ENCODE data around the gene IL1RAPL1. TPM values are rescaled to one million over a fixed set of nuclear protein-coding genes. Genes with fewer than 3 reads are reported as not detected.

The IL1RAPL1 gene
- total RNA-seq, 4 donors from 2014 or later, result 0.78 TPM; not detected in 3

- no peak overlapping the region for H3K4me3 ChIP-seq (replicated peaks in 1 of 3)
- intact Hi-C loops (cut with DNase I), result no loop called here
- no peaks in the 10 kb centered on the region for H3K9me3 ChIP-seq
- no peaks in the 10 kb centered on the region for H3K4me1 ChIP-seq
- TF ChIP-seq, protein P1, sequence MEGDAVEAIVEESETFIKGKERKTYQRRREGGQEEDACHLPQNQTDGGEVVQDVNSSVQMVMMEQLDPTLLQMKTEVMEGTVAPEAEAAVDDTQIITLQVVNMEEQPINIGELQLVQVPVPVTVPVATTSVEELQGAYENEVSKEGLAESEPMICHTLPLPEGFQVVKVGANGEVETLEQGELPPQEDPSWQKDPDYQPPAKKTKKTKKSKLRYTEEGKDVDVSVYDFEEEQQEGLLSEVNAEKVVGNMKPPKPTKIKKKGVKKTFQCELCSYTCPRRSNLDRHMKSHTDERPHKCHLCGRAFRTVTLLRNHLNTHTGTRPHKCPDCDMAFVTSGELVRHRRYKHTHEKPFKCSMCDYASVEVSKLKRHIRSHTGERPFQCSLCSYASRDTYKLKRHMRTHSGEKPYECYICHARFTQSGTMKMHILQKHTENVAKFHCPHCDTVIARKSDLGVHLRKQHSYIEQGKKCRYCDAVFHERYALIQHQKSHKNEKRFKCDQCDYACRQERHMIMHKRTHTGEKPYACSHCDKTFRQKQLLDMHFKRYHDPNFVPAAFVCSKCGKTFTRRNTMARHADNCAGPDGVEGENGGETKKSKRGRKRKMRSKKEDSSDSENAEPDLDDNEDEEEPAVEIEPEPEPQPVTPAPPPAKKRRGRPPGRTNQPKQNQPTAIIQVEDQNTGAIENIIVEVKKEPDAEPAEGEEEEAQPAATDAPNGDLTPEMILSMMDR (IDR thresholded peaks at IDR 0.05), result no peak
- TF ChIP-seq POLR2A (IDR thresholded peaks at IDR 0.05), result no peak
- no peak overlapping the region for H3K27ac ChIP-seq
- no peak for DNase-seq
- no peaks in the 10 kb centered on the region for H3K36me3 ChIP-seq
- 94 to 97% methylated on average over 1 of the region's 1 CpG for WGBS, 2 donors
- H3K27me3 ChIP-seq, result no peaks in the 10 kb centered on the region
Measured at GRCh38 chrX:28884823-28885222, 297.6 kb downstream of the IL1RAPL1 start.

- no peaks in the 10 kb centered on the region for H3K9me3 ChIP-seq
- no peak overlapping the region for H3K27ac ChIP-seq
- H3K4me1 ChIP-seq, result no peaks in the 10 kb centered on the region
- WGBS, 2 donors, result 84 to 86% methylated on average over 1 of the region's 1 CpG
- H3K36me3 ChIP-seq, result no peaks in the 10 kb centered on the region
- TF ChIP-seq POLR2A (IDR thresholded peaks at IDR 0.05), result no peak
- TF ChIP-seq, protein P1 (IDR thresholded peaks at IDR 0.05), result no peak
- DNase-seq, result no peak
- no peak overlapping the region for H3K4me3 ChIP-seq (replicated peaks in 1 of 3)
- no peaks in the 10 kb centered on the region for H3K27me3 ChIP-seq
- intact Hi-C loops (cut with DNase I), result no loop called here
Measured at GRCh38 chrX:28888416-28888815, 301.2 kb downstream of the IL1RAPL1 start.

GRCh38 chrX:28889591-28890090 is 302.4 kb downstream of the IL1RAPL1 start:
- H3K27ac ChIP-seq, result no peak overlapping the region
- no peak for TF ChIP-seq POLR2A (IDR thresholded peaks at IDR 0.05)
- TF ChIP-seq, protein P1 (IDR thresholded peaks at IDR 0.05), result no peak
- intact Hi-C loops (cut with DNase I), result no loop called here
- no peaks in the 10 kb centered on the region for H3K27me3 ChIP-seq
- no peaks in the 10 kb centered on the region for H3K36me3 ChIP-seq
- no peak for DNase-seq
- WGBS, 2 donors, result 73 to 83% methylated on average over 8 of the region's 8 CpGs
- H3K9me3 ChIP-seq, result no peaks in the 10 kb centered on the region
- H3K4me3 ChIP-seq (replicated peaks in 1 of 3), result no peak overlapping the region
- H3K4me1 ChIP-seq, result no peaks in the 10 kb centered on the region

DNA sequence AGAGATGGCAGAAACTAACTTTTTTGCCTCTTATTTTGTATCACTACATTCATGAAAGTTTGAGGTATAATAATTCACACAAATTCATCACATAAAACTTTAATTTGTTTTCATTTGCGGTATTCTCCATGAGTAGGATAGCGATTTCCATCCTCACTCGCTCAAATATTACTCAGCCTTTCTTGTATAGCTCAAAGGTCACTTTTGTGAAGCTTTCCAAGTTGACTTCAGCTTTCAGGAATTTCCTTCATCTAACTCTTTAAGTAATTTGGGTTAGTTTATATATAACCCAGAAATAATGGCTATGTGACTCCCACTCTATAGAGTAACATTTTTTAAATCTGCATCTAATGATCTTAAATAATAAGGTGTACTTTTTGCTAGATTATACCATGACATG is 314.4 kb downstream of the IL1RAPL1 start:
- no peak overlapping the region for H3K4me3 ChIP-seq (replicated peaks in 1 of 3)
- no peak overlapping the region for H3K27ac ChIP-seq
- no peaks in the 10 kb centered on the region for H3K36me3 ChIP-seq
- H3K4me1 ChIP-seq, result no peaks in the 10 kb centered on the region
- H3K9me3 ChIP-seq, result no peaks in the 10 kb centered on the region
- DNase-seq, result no peak
- no peaks in the 10 kb centered on the region for H3K27me3 ChIP-seq
- intact Hi-C loops (cut with DNase I), result no loop called here
- TF ChIP-seq, protein P1 (IDR thresholded peaks at IDR 0.05), result no peak
- TF ChIP-seq POLR2A (IDR thresholded peaks at IDR 0.05), result no peak
- 81 to 84% methylated on average over 3 of the region's 3 CpGs for WGBS, 2 donors

DNA sequence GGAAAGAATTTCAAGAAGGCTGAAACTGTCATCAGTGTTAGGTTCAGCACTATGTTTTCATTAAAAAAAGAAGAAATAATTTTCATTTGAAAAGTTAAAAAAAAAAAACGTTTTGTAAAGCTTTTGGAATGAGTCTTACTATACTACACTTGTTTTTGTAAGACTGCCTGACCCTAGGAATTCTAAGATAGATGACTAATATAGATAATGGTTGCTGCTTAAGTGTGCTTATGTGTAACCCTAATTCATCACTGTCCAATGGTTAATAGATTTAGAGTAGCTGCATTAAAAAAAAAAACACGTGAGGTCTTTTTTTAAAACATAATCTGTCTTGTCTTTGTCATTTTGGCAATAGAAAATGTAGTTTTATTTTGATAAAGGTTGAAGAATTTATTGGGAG is 323.2 kb downstream of the IL1RAPL1 start:
- DNase-seq, result no peak
- Histone ChIP-seq H3K27ac (no peak overlapping the region), H3K4me3 (replicated peaks in 1 of 3) (no peak overlapping the region), H3K36me3 (no peaks in the 10 kb centered on the region), H3K27me3 (no peaks in the 10 kb centered on the region), H3K4me1 (no peaks in the 10 kb centered on the region), H3K9me3 (no peaks in the 10 kb centered on the region)
- 33 to 37% methylated on average over 2 of the region's 2 CpGs for WGBS, 2 donors
- no peak for TF ChIP-seq POLR2A (IDR thresholded peaks at IDR 0.05)
- TF ChIP-seq, protein P1 (IDR thresholded peaks at IDR 0.05), result no peak
- intact Hi-C loops (cut with DNase I), result no loop called here

Measured in thyroid gland (tissue), 4 donors.